Activated naive CD4-positive, alpha-beta T cell treated with anti-CD3 and anti-CD28 coated beads, Interleukin-2, amount 10 ng/mL, durations not matched to agents 7 days and 5 days (primary cell): ENCODE data around the gene CLIC1.
A peak's percentile ranks its signal among the peaks of the same experiment; 100 is the strongest.

Experiments used
- CTCF ChIA-PET: fragments of 350-600 bp; sonication (Branson Sonifier 250); formaldehyde crosslinking; loops from one replicate; lab custom pipeline; 2021; ENCODE audit warnings: antibody characterized with exemption; lab: Charles Lee
- DNase-seq: peaks from one replicate; pipeline ENCODE4 v3.0.0-alpha.2; 2020
- H3K27ac Mint-ChIP-seq: one replicate; pipeline ENCODE4 v1.8.0; 2021; ENCODE audit warnings: mild to moderate bottlenecking, moderate library complexity, mixed read lengths
- H3K27me3 Mint-ChIP-seq: one replicate; pipeline ENCODE4 v1.8.0; 2021; ENCODE audit warnings: mild to moderate bottlenecking, mixed read lengths
- H3K36me3 Mint-ChIP-seq: one replicate; pipeline ENCODE4 v1.8.0; 2021; ENCODE audit warnings: mixed read lengths
- H3K4me1 Mint-ChIP-seq: one replicate; pipeline ENCODE4 v1.8.0; 2021; ENCODE audit warnings: mixed read lengths
- H3K4me3 Mint-ChIP-seq: one replicate; pipeline ENCODE4 v1.8.0; 2021; ENCODE audit warnings: mild to moderate bottlenecking, moderate library complexity, mixed read lengths
- H3K9me3 Mint-ChIP-seq: one replicate; pipeline ENCODE4 v1.8.0; 2021; ENCODE audit warnings: mixed read lengths

Gene CLIC1

DNA sequence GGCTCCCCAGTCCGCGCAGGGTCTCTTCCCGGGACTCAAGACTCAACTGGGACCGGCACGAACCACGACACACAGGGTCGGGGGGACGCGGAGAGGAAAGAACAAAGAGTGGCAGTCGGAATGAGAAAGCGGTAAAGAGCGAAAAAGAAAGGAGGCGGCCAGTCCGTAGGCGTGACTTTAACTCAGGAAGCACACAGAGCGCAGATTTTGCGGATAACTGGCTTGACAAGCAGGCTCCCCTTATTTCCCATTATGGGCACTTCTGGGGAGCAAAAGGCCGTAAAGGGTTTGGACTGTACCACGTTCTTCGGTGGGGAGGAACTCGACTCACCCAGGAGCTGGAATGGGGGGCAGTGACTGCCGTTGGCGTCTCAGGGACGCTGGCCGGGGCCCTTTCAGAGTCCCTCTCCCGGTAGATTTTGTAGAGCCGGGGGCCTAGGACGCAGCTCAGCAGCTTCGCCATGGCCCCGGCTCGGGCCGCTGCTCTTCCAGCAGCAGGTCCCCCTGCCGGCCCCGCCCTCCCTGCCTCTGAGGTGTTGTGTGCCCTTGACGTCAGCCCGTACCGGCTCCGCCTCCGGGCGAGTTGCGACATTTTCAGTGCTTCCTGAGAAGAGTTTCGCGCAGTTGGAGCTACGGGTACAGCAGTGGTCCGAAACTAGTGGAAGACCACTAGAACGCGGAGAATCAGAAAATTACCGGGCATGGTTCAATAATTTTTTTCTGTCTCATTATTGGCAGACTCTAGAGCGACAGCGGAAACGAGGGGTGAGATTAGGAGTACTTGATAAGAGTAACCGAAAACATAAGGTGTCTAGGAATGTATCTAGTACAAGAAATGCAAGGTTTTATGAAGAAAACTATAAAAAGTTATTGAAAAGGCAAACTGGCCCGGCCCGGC lies 33.3 kb downstream of the CLIC1 start, which contains the start of gene ABHD16A:
Gene ABHD16A, minus strand, starts transcription at position 506 of the 898 bp plus-strand sequence. Its CDS starts 43 bp downstream, at position 463.
- Mint-ChIP-seq H3K4me1 (peaks cover 36% of the 10 kb centered on the region), H3K4me3 (peak within 1 kb of the TSS; percentile 96), H3K27ac (peak within 1 kb of the TSS; percentile 98), H3K36me3 (peaks cover 17% of the 10 kb centered on the region), H3K9me3 (no peaks in the 10 kb centered on the region), H3K27me3 (peaks cover 19% of the 10 kb centered on the region)
- CTCF ChIA-PET: interaction anchor here (1.4 to 1.7 kb wide), 2 partner anchors 24 to 67 kb away, joined by 5 read pairs; no protein-coding TSS in a partner anchor
- DNase-seq: peak; percentile 99

DNA sequence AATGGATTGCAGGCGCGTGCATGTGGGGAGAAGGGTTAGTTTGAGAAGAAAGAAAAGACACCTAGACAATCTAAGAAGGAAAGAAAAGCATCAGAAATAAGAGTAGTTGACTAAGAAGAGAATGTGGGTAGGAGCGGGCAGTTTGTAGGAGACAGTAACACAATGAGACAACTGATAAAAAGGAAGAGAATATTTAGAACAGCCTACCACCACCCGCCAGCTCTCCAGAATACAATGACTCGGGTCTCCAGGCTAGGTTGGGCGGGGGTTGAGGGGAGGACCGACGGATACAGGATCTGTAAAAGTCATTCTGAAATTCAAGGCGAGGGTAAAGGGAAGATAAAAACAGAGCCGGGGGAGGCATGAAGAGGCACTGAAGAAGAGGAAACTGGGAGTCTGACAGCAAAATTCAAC lies 33.9 kb downstream of the CLIC1 start:
- peak overlapping the region; percentile 98 for H3K27ac Mint-ChIP-seq
- H3K4me1 Mint-ChIP-seq: peaks cover 41% of the 10 kb centered on the region
- CTCF ChIA-PET: interaction anchor here (1.4 to 1.7 kb wide), 2 partner anchors 24 to 67 kb away, joined by 5 read pairs; no protein-coding TSS in a partner anchor
- peak overlapping the region; percentile 96 for H3K4me3 Mint-ChIP-seq
- H3K9me3 Mint-ChIP-seq: no peaks in the 10 kb centered on the region
- peaks cover 13% of the 10 kb centered on the region for H3K27me3 Mint-ChIP-seq
- peaks cover 22% of the 10 kb centered on the region for H3K36me3 Mint-ChIP-seq
- DNase-seq: no peak

DNA sequence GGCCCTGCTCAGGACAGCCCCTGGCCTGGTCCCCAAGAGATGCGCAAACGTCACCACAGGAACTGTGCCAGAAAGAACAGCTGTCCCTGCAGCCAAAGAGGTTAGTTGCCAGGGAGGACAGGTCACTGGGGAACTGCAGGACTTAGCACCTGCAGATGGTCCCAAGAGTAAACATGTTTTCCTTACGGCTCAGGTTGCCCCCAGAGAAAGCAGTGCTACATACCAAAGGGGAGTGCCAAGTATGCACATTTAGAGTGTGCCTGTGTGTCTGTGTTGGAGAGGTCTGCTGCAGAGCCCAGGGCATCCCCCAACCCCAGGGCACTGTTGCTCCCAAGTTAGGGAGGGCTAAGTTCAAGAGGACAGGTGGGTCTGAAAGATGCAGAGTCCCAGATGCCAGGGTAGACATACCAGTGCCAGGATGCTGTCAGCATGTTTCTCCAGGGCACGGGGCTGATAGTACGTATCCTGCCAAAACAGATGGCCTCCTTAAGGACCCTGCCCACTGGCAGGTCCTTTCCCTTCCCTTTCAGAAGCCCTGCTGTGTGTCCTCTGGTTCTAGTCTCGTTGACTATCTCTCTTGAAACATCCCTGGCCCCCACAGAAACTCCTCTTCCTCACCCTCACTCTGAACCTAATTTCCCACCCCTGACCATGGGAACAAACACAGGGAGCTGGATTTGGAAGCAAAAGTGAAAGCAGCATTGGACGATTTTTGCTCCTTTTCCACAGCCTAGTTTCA lies 34.5 kb downstream of the CLIC1 start:
- H3K9me3 Mint-ChIP-seq: no peaks in the 10 kb centered on the region
- CTCF ChIA-PET: interaction anchor here (1.7 kb wide), 1 partner anchor 68 kb away, joined by 5 read pairs; no protein-coding TSS in a partner anchor
- H3K27ac Mint-ChIP-seq: peak overlapping the region; percentile 98
- peak; percentile 27 for DNase-seq
- H3K4me1 Mint-ChIP-seq: peaks cover 43% of the 10 kb centered on the region
- peak overlapping the region; percentile 96 for H3K4me3 Mint-ChIP-seq
- H3K36me3 Mint-ChIP-seq: peaks cover 26% of the 10 kb centered on the region
- peaks cover 7% of the 10 kb centered on the region for H3K27me3 Mint-ChIP-seq

DNA sequence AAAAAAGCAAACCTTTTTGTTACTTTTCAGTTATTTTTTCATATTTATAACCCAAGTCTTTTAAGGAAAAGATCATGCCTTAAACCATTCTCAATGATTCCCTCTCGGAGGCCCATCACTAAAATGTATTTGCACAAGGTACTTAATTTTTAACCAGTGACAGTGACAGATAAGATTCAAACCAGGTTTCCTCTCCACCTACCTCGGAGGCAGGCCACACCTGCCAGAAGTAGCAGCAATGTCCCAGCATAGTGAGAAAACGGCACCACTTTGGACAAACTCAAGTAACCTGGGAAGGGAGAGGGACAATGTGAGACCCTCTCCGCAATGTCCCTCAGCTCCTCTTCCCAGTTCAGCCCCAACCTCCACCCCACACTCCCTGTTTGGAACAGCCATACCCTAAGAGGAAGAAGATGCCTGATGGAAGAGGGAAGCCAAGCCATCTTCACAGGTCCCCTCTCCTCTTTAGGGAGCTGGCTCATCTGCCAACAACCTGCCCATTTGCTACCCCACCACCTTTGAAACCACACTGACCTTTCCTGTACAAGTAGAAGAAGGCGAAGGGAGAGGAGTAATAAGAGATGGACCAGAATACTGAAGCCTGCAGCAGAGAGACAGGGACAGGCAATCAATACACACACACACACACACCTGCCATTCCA lies 35.5 kb downstream of the CLIC1 start:
- Mint-ChIP-seq H3K27ac (peak overlapping the region; percentile 22), H3K36me3 (peaks cover 28% of the 10 kb centered on the region), H3K27me3 (no peaks in the 10 kb centered on the region), H3K4me3 (peak overlapping the region; percentile 96), H3K4me1 (peaks cover 43% of the 10 kb centered on the region), H3K9me3 (no peaks in the 10 kb centered on the region)
- CTCF ChIA-PET: no interaction called here
- DNase-seq: no peak

DNA sequence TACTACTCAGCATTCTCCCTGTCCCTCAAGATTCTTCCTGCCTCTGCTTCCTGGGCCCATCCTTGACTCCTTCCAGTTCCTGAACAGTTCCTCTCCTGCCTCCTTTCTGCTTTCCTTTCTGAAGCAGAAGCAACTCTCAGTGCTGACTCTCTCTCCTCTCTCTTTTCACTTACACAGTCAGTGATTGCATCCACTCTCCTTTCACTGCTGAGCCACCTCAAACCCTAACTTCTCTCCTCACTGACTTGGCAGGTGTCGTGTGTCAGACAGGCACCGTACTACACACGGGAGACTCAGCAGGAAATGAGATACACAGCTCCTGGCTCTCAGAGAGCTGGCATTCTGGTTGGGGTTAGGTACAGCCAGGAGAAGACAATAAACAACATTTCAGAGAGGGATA lies 38.8 kb downstream of the CLIC1 start:
- H3K4me1 Mint-ChIP-seq: peaks cover 36% of the 10 kb centered on the region
- no peak for DNase-seq
- H3K36me3 Mint-ChIP-seq: peaks cover 43% of the 10 kb centered on the region
- CTCF ChIA-PET: no interaction called here
- H3K9me3 Mint-ChIP-seq: no peaks in the 10 kb centered on the region
- H3K27me3 Mint-ChIP-seq: no peaks in the 10 kb centered on the region
- no peak overlapping the region for H3K4me3 Mint-ChIP-seq
- H3K27ac Mint-ChIP-seq: peak overlapping the region; percentile 17

DNA sequence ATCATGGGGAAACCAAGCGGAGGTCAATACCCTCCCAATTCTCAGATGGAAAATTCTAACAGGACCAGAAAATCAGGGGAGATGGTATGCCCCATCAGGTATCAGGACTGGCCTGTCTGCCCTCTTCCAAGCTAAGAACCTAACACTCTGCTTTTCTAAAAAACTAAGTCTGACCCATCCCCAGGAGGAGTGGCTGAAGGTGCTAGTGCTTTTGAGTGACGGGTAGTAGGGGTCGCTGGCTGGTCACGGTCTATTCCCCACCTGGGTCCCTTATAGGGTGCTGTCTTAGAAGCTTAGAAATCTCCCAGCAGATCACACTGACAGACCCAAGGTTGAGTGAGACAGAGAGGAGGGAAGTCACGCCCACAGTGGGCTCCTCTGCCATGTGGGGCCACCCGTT lies 42.8 kb downstream of the CLIC1 start:
- Mint-ChIP-seq H3K27ac (no peak overlapping the region), H3K36me3 (peaks cover 44% of the 10 kb centered on the region), H3K27me3 (no peaks in the 10 kb centered on the region), H3K4me1 (peaks cover 13% of the 10 kb centered on the region), H3K9me3 (no peaks in the 10 kb centered on the region), H3K4me3 (no peak overlapping the region)
- DNase-seq: no peak
- CTCF ChIA-PET: interaction anchor here (0.6 kb wide), 1 partner anchor 76 kb away, joined by 3 read pairs; no protein-coding TSS in a partner anchor

DNA sequence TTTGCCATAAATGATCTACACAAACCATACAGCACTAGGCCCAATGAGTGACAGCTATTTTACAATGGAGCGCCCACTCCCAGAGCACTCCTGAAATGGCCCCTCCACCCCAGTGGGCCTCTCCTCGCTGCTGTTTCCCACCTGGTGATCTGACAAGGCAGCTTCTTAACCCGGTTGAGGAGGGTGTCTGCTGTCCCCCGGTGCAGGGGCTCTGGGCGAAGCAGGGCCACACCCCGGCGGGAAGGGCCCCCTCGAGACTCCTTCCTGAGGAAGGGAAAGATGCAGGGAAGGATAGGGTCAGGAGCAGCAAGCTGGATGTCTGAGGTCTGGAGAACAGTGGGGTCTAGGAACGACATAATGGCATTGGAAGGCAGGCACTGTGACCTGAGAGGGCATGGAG lies 43.4 kb downstream of the CLIC1 start:
- no peak overlapping the region for H3K4me3 Mint-ChIP-seq
- H3K9me3 Mint-ChIP-seq: no peaks in the 10 kb centered on the region
- peaks cover 11% of the 10 kb centered on the region for H3K4me1 Mint-ChIP-seq
- no peak for DNase-seq
- H3K27ac Mint-ChIP-seq: no peak overlapping the region
- H3K36me3 Mint-ChIP-seq: peaks cover 43% of the 10 kb centered on the region
- CTCF ChIA-PET: no interaction called here
- H3K27me3 Mint-ChIP-seq: no peaks in the 10 kb centered on the region

DNA sequence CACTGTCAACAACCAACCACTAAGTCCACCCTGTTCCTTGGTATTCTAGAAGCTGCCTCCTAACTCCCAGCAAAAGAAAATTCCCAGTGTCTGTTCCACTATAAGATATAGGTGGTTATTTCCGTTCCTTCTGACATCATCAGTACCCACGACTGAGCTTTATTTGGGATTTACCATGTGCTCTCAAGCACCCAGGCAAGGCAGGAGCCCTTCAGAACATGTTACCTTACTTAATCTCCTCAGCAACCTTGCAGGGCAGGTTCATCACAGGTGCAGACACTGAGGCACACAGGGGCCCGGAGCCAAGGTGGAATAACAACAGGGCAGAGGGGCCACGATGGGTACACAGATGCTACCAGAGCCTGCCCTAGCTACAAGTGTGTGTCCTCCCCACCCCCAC lies 44.0 kb downstream of the CLIC1 start:
- CTCF ChIA-PET: no interaction called here
- Mint-ChIP-seq H3K4me3 (no peak overlapping the region), H3K27me3 (no peaks in the 10 kb centered on the region), H3K27ac (no peak overlapping the region), H3K9me3 (no peaks in the 10 kb centered on the region), H3K4me1 (peaks cover 6% of the 10 kb centered on the region), H3K36me3 (peaks cover 43% of the 10 kb centered on the region)
- DNase-seq: no peak

DNA sequence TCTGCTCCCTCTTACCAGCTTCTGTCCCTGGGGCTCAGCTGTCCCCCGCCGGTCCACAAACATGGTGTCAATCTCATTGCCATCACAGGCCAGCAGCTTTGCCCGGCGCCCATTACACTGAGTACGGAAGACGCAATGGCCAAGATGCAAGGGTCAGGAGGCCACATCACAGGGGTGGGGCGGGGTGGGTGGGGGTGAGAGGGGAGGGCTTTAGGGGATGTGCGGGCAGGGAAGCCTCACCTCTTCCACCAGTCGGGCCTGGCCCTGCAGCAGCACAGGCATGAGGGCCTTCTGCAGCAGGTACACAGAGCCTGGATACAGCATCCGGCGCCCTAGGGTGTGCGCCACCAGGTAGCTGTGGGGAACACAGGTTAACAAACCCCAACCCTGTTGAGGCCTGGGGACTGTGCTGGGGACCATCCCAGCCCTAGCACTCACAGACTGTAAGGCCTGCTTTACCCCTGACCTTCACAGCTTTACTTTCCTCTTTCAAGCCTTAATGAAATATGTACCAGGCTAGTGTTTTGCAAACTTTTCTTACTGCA lies 44.7 kb downstream of the CLIC1 start:
- peaks cover 4% of the 10 kb centered on the region for H3K4me1 Mint-ChIP-seq
- H3K4me3 Mint-ChIP-seq: no peak overlapping the region
- CTCF ChIA-PET: interaction anchor here (1.7 kb wide), 1 partner anchor 12 kb away, joined by 3 read pairs; no protein-coding TSS in a partner anchor
- no peak overlapping the region for H3K27ac Mint-ChIP-seq
- no peaks in the 10 kb centered on the region for H3K9me3 Mint-ChIP-seq
- no peaks in the 10 kb centered on the region for H3K27me3 Mint-ChIP-seq
- H3K36me3 Mint-ChIP-seq: peaks cover 41% of the 10 kb centered on the region
- no peak for DNase-seq

DNA sequence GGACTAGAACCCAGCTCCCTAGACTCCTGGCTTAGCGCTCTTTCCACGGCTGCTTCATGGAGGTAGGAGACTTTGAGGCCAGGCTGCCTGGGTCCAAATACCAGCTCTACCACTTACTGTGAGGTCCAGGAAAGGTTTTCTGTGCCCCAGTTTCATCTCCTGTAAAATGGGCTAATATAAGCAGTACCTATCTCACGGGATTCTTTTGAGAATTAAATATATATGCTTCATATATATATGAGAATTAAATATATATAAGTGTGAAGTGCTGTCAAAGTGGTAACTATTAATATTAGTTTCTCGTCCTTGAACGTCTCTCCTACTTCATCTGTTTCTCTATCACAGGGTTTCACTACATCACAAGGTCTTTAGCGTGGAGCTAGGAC lies 45.3 kb downstream of the CLIC1 start:
- Mint-ChIP-seq H3K36me3 (peaks cover 43% of the 10 kb centered on the region), H3K27ac (no peak overlapping the region), H3K4me3 (no peak overlapping the region), H3K27me3 (no peaks in the 10 kb centered on the region), H3K9me3 (no peaks in the 10 kb centered on the region), H3K4me1 (peaks cover 4% of the 10 kb centered on the region)
- DNase-seq: no peak
- CTCF ChIA-PET: interaction anchor here (1.0 to 2.2 kb wide), 3 partner anchors 11 to 79 kb away, joined by 3 to 8 read pairs (median 3); no protein-coding TSS in a partner anchor

DNA sequence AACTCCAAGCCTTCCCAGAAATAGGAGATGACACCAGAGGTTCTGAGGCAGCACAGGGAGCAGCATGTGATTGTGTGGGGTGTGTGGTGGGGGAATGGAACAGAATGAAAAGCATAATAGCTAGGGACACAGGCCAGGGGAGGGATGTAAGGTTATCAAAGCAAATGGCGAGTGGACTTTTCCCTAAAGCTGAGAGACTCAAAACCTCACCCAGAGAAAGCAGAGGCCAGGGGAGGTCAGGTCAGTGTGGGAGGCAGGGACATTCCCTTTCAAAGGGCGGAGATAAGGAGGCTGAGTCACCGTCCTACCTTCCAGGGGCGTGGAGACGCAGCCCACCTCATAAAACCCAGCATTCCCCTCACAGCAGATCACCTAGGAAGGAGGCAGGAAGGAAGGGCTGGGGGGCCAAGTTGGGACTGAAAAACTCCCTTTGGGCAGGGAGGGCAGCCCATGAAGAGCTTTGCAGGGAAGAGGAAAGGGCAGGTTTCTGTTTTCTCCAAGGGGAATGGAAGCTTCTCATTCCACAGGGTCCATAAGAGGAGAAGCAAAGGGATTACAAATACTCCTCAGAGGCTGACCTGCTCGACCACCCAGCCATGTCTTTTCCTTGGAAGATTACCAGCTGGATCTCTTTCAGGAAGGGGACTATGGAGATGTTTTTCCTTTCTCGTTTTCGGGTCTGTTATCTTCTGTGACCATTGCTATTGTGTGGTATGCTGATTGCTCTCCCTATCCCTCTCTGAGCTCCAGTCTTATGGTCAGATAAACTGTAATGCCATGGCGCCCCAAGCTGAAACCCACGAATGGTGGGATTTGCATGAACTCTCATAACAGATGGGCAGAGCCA lies 45.9 kb downstream of the CLIC1 start:
- peaks cover 4% of the 10 kb centered on the region for H3K4me1 Mint-ChIP-seq
- no peak for DNase-seq
- no peaks in the 10 kb centered on the region for H3K9me3 Mint-ChIP-seq
- no peaks in the 10 kb centered on the region for H3K27me3 Mint-ChIP-seq
- peaks cover 48% of the 10 kb centered on the region for H3K36me3 Mint-ChIP-seq
- no peak overlapping the region for H3K4me3 Mint-ChIP-seq
- H3K27ac Mint-ChIP-seq: no peak overlapping the region
- CTCF ChIA-PET: interaction anchor here (1.0 to 2.2 kb wide), 3 partner anchors 10 to 80 kb away, joined by 3 to 8 read pairs (median 3); no protein-coding TSS in a partner anchor

DNA sequence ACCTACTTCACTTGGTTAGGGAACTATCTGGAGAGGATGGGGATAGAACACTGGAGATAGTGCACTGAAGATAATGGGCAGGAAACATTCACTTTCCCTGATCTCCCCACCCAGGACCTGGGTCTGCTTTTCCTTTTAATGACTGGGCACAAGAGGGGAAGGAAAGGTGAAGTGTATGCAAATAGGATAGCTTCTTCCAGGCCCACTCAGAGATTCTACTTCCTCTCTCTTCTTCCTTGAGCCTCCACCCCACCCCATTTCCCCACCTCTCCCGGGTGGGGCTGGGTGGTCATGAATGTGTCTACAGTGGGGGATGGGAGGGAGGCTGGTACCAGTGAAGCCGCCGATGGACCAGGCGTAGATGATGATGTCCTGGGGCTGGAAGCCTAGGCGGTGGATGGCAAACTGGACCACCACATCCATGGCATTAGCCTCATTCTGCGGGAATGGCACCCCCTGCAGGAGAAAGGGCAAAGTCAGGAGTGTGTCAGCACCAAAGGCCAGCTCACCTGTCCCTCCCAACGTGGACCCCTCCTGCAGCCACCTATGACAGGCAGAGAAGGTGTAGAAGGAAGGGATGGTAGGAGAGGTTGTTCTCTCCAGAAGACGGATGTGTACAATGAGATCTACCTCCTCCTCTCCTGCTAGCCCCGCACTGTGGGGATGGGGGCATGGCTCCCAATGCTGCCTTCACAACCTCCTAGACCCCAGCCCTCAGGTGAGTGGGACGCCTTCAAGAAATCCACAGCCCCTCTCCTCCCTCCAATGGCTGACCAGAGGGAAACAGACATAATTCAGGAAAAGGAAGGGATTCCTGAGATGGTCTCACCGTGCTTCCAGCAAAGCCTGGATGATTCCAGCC lies 46.9 kb downstream of the CLIC1 start:
- no peak overlapping the region for H3K27ac Mint-ChIP-seq
- H3K4me1 Mint-ChIP-seq: peaks cover 4% of the 10 kb centered on the region
- H3K36me3 Mint-ChIP-seq: peaks cover 47% of the 10 kb centered on the region
- no peaks in the 10 kb centered on the region for H3K9me3 Mint-ChIP-seq
- H3K4me3 Mint-ChIP-seq: no peak overlapping the region
- CTCF ChIA-PET: interaction anchor here (0.9 to 2.2 kb wide), 2 partner anchors 81 to 199 kb away, joined by 4 to 8 read pairs; no protein-coding TSS in a partner anchor
- H3K27me3 Mint-ChIP-seq: no peaks in the 10 kb centered on the region
- DNase-seq: peak; percentile 33
